GM12872 (cell line): ENCODE measurements around the gene MAN2A2.

Experiments
- TF ChIP-seq, protein P1 (sequence below): IDR thresholded peaks from 3 replicates; pipeline ENCODE4 v1.5.1; 2011; ENCODE audit warnings: low read depth, mild to moderate bottlenecking, low read length, moderate library complexity; ENCODE audit not compliant: insufficient read depth

MAN2A2 gene

DNA sequence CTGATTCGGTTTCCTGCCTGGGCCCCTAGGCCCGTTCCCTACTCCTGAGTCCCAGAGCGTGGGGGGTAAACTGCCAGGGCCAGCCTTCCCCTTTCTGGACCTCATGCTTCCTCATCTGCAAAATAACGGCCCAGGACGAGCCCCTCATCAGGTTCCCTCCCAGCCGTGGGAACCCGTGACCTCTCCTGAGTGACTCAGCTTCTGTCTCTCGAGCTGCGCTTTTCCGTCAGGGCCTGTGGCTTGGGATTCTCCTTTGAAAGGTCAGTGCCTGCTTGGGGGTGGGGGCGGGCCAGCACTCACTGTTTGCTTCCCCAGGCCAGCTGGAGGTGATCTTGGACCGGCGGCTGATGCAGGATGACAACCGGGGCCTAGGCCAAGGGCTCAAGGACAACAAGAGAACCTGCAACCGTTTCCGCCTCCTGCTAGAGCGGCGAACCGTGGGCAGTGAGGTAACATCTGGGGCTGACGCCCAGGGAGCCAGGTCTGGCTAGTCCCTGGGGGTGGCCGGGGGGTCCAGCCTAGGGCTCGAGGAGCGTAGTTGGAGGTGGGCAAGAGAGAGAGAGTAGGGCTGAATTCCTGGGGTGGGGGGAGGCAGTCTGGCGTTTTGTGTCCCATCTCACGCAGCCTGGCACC lies 12.8 kb downstream of the MAN2A2 start:
- TF ChIP-seq, protein P1, sequence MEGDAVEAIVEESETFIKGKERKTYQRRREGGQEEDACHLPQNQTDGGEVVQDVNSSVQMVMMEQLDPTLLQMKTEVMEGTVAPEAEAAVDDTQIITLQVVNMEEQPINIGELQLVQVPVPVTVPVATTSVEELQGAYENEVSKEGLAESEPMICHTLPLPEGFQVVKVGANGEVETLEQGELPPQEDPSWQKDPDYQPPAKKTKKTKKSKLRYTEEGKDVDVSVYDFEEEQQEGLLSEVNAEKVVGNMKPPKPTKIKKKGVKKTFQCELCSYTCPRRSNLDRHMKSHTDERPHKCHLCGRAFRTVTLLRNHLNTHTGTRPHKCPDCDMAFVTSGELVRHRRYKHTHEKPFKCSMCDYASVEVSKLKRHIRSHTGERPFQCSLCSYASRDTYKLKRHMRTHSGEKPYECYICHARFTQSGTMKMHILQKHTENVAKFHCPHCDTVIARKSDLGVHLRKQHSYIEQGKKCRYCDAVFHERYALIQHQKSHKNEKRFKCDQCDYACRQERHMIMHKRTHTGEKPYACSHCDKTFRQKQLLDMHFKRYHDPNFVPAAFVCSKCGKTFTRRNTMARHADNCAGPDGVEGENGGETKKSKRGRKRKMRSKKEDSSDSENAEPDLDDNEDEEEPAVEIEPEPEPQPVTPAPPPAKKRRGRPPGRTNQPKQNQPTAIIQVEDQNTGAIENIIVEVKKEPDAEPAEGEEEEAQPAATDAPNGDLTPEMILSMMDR = no peak

DNA sequence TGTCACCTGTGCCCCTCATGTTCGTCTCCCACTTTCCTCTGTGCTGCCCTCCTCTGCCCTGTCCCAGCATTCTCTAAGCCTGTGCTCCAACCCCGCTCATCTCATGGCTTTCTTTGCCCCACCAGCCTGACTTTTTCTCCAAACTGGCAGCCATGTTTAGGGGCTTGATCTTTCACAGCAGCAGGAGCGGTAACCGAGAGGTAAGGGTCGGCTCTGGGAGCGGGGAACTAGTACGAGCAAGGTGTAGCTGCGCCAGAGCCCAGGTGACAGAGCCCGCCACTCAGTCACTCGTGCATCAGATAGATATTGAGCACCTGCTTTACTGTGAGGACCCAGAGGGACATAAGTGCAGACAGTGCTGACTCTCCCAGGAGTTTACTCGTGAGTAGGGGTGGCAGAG lies 13.4 kb downstream of the MAN2A2 start:
- TF ChIP-seq, protein P1 = no peak

DNA sequence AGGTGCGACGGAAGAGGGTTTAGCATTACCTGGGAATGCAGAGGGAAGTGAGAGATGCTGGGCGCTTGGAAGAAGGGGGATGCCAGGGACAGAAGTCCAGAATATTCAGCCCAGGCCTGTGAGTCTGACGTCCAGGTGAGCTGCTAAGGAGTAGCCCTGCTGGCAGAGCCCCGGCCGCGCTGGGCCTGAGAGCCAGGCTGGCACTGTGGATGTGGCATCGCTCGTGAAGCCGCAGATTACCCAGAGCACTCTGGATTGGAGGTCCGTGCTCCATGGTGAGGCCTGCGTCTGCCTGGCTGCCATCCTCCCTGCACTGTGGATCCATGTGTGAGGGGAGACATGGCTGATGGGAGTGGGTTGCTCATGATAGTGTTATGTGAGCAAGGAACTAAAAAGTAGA lies 14.5 kb downstream of the MAN2A2 start:
- TF ChIP-seq, protein P1 = no peak

DNA sequence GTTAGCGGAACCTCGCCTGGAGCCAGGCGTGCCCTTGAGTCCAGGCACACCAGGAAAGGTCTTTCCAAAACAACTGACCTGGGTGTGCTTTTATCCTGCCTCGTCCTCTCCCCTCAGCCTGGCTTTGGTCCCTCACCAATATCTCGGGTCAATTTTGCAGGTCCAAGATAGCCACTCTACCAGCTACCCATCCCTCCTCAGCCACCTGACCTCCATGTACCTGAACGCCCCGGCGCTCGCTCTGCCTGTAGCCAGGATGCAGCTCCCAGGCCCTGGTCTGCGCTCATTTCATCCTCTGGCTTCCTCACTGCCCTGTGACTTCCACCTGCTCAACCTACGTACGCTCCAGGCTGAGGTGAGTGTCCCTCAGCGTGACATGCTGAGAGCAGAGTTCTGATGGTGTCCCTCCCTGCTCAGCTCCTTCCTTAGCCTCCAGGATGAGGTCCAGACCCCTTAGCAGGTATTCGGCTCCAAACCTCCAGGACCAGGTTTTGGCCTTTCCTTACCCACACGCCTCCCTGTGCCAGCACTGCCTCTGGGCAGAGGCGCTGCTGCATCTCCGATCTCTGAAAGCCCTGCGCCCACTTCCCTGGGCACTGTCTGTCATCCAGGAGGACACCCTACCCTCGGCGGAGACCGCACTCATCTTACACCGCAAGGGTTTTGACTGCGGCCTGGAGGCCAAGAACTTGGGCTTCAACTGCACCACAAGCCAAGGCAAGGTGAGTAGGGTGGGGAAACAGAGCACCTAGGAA lies 15.1 kb downstream of the MAN2A2 start:
- TF ChIP-seq, protein P1 = no peak

DNA sequence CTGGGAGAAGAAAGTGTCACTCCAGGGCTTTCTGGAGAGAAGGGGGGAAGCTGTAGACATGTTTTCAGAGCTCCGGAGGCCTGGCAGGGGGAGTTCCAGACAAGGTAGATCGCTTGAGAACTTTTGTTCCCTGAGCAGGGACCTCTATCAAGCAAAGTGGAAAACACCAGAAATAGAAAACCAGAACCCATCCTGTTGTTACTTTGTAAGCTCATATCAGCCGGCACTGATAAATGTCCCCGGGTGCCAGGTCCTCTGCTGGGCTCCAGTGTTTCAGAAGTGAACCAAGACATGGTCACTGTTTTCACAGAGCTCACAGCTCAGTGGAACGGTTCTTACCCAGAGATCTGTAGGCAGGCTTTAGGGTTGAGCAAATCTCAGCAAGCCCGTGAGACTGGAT lies 15.7 kb downstream of the MAN2A2 start:
- TF ChIP-seq, protein P1 = no peak

DNA sequence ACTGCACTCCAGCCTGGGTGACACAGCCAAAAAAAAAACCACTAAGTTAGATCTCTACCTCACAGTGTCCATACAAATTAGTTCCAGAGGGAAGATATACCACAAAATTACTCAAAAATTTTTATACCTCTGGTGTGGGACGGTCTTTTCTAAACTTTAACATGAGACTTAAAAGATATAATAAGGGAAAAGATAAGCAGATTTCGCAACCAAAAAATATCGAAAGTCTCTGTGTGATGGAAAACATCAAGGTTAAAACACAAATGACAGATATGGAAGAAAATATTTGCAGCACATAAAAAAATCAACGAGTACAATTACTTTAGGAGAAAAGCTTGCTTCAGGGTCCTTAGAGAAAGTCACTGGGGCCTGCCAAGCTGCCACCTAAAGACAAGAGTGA lies 18.8 kb downstream of the MAN2A2 start:
- TF ChIP-seq, protein P1 = no peak

DNA sequence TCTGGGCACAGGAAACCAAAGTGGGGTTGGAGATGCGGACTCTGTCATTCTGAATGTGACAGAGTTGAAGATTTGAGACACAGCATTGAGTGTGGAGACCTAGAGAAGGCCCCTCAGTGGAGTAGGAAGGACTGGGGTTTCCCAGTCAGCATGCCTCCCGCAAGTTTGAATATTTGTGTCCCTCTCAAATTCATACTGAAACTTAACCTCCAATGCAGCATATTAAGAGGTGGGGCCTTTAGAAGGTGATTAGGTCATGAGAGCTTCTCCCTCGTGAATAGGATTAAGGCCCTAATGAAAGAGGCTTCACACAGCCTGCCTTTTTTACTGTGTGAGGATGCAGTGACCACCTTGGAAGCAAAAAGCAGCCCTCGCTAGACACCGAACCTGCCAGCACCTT lies 21.3 kb downstream of the MAN2A2 start:
- TF ChIP-seq, protein P1 = no peak
